Progenitor cell of endocrine pancreas (in vitro differentiated cells): ENCODE results near the gene RERE. TPM values are rescaled to one million over a fixed set of nuclear protein-coding genes. Genes with fewer than 3 reads are reported as not detected.

Experiments
- DNase-seq: peaks from one replicate; pipeline ENCODE4 v3.0.0; 2021; ENCODE audit warnings: low spot score; ENCODE audit not compliant: unreplicated experiment
- H3K27ac Mint-ChIP-seq: 2 replicates; pipeline ENCODE4 v1.8.0; 2021; ENCODE audit warnings: mild to moderate bottlenecking, moderate library complexity, mixed read lengths
- H3K27me3 Mint-ChIP-seq: 2 replicates; pipeline ENCODE4 v1.8.0; 2021; ENCODE audit warnings: mixed read lengths
- H3K36me3 Mint-ChIP-seq: 2 replicates; pipeline ENCODE4 v1.8.0; 2022; ENCODE audit warnings: mixed read lengths; ENCODE audit not compliant: insufficient read depth
- H3K4me1 Mint-ChIP-seq: 2 replicates; pipeline ENCODE4 v1.8.0; 2021; ENCODE audit warnings: low read depth, mixed read lengths
- H3K4me3 Mint-ChIP-seq: 2 replicates; pipeline ENCODE4 v1.8.0; 2021; ENCODE audit warnings: low read depth, mild to moderate bottlenecking, moderate library complexity, mixed read lengths
- H3K9me3 Mint-ChIP-seq: 2 replicates; pipeline ENCODE4 v1.8.0; 2021; ENCODE audit warnings: low read depth, mixed read lengths
- CTCF ChIP-seq: fragments of 200-600 bp; sonication (generic); IDR thresholded peaks from one replicate; pipeline ENCODE4 v1.5.0; 2021; ENCODE audit warnings: antibody characterized with exemption, mild to moderate bottlenecking; ENCODE audit not compliant: unreplicated experiment
- total RNA-seq: library from RNA; stranded (reverse); gene quantifications from 2 replicates; pipeline ENCODE4 v1.2.1, GENCODE V29; 2021

Gene RERE
- total RNA-seq, 1 donor from 2014 or later: 329 TPM

GRCh38 chr1:8487249-8487648 lies 330.2 kb downstream of the RERE start:
- no peaks in the 10 kb centered on the region for H3K27me3 Mint-ChIP-seq

GRCh38 chr1:8486047-8486446 lies 331.4 kb downstream of the RERE start:
- no peak overlapping the region for H3K27ac Mint-ChIP-seq
- no peaks in the 10 kb centered on the region for H3K9me3 Mint-ChIP-seq
- H3K4me3 Mint-ChIP-seq: no peak overlapping the region
- TF ChIP-seq CTCF: no peak
- no peaks in the 10 kb centered on the region for H3K27me3 Mint-ChIP-seq
- peaks cover 8% of the 10 kb centered on the region for H3K4me1 Mint-ChIP-seq
- DNase-seq: no peak
- peaks cover 19% of the 10 kb centered on the region for H3K36me3 Mint-ChIP-seq

More at GRCh38 chr1:8487249-8487648, 330.2 kb downstream of the RERE start:
- H3K27ac Mint-ChIP-seq: peak overlapping the region; percentile 17
- DNase-seq: no peak
- peaks cover 22% of the 10 kb centered on the region for H3K36me3 Mint-ChIP-seq
- H3K4me3 Mint-ChIP-seq: no peak overlapping the region
- H3K9me3 Mint-ChIP-seq: no peaks in the 10 kb centered on the region
- TF ChIP-seq CTCF: no peak
- H3K4me1 Mint-ChIP-seq: peaks cover 8% of the 10 kb centered on the region

- no peaks in the 10 kb centered on the region for H3K9me3 Mint-ChIP-seq
Observed at GRCh38 chr1:8483586-8483985, 333.9 kb downstream of the RERE start.

DNA sequence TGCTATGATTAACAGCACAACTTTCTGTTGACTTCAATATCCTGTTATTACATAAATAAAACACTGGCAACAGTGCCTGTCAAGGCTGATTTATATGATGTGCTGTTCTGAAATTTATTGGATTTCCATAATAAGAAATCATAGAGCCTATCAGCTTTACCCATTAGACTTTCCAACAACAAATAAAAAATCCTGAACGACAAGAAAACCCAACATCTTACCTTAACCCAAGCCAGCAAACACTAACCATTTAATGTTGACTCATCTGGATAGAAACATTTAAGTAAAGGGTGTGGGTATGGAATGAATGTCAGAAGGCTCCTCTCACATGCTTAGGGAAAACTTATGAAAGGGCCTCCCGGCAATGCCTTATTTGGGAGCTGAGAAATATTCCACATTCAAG lies 334.5 kb downstream of the RERE start:
- DNase-seq: no peak
- peaks cover 4% of the 10 kb centered on the region for H3K4me1 Mint-ChIP-seq
- H3K27me3 Mint-ChIP-seq: no peaks in the 10 kb centered on the region
- no peak overlapping the region for H3K4me3 Mint-ChIP-seq
- H3K9me3 Mint-ChIP-seq: no peaks in the 10 kb centered on the region
- H3K27ac Mint-ChIP-seq: no peak overlapping the region
- no peak for TF ChIP-seq CTCF
- peaks cover 10% of the 10 kb centered on the region for H3K36me3 Mint-ChIP-seq

More at GRCh38 chr1:8483586-8483985, 333.9 kb downstream of the RERE start:
- no peak for DNase-seq
- Mint-ChIP-seq H3K36me3 (peaks cover 12% of the 10 kb centered on the region), H3K27me3 (no peaks in the 10 kb centered on the region), H3K27ac (no peak overlapping the region), H3K4me3 (no peak overlapping the region), H3K4me1 (peaks cover 3% of the 10 kb centered on the region)
- TF ChIP-seq CTCF: no peak

DNA sequence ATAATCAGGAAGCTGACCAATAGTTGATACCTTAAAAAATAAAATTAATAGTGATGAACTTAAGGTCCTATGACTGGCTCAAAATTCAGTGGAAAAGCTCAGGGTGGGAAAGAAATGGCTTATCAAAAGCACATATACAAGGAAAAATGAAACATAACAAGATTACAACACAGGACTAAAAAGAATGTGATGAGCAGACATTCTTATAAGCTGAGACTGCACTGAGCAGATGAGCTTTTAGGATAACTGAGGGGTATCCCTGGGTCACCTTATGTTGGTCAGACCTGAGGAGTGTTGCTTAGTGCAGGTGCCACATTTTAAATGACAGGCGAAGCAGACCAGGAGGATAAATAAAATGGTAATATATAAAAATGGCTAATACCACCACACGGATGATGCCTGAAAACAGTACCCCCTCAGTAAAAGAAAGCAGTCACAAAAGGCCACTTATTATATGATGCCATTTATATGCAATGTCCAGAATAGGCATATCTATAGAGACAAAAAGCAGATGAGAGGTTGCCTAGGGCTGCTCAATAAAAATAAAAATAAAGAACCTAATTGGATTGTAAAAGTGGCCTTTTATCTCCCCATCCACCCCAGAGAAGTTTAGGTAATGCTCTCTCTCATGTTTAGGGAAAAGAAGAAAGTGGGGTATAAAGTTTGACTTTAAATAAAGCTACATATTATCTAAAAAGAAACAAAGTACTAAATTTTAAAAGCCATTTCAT lies 335.6 kb downstream of the RERE start:
- no peak overlapping the region for H3K27ac Mint-ChIP-seq
- TF ChIP-seq CTCF: no peak
- H3K9me3 Mint-ChIP-seq: no peaks in the 10 kb centered on the region
- H3K36me3 Mint-ChIP-seq: peaks cover 6% of the 10 kb centered on the region
- no peak overlapping the region for H3K4me3 Mint-ChIP-seq
- no peaks in the 10 kb centered on the region for H3K27me3 Mint-ChIP-seq
- peaks cover 14% of the 10 kb centered on the region for H3K4me1 Mint-ChIP-seq
- DNase-seq: no peak
